HepG2 (cell line): ENCODE measurements around the gene HAGH. TPM values are rescaled to one million over a fixed set of nuclear protein-coding genes. Genes with fewer than 3 reads are reported as not detected.

Experiments used
- GLI4 ChIP-seq: sonication (generic); formaldehyde crosslinking; IDR thresholded peaks from 2 replicates; pipeline ENCODE4 v1.5.1; 2020; ENCODE audit warnings: missing genetic modification reagents, mild to moderate bottlenecking, moderate library complexity, borderline replicate concordance
- KAT2B ChIP-seq: fragments of 150-350 bp; IDR thresholded peaks from 2 replicates; pipeline ENCODE4 v1.6.1; 2014; ENCODE audit warnings: low read depth, low read length, borderline replicate concordance
- MYPOP ChIP-seq: sonication (generic); formaldehyde crosslinking; IDR thresholded peaks from 2 replicates; pipeline ENCODE4 v1.8.1; 2023; ENCODE audit warnings: mild to moderate bottlenecking, moderate library complexity, missing genetic modification reagents
- RCOR2 ChIP-seq: IDR thresholded peaks from 2 replicates; pipeline ENCODE4 v1.6.1; 2016; ENCODE audit warnings: missing biosample characterization, missing genetic modification reagents
- RXRA ChIP-seq: sonication (generic); formaldehyde crosslinking; IDR thresholded peaks from 2 replicates; pipeline ENCODE4 v1.5.1; 2020; ENCODE audit warnings: missing genetic modification reagents
- SMAD1 ChIP-seq: sonication (generic); formaldehyde crosslinking; IDR thresholded peaks from 2 replicates; pipeline ENCODE4 v1.4.0; 2020; ENCODE audit warnings: missing genetic modification reagents, low read depth, mild to moderate bottlenecking, borderline replicate concordance
- ZFP62 ChIP-seq: sonication (generic); formaldehyde crosslinking; IDR thresholded peaks from 2 replicates; pipeline ENCODE4 v1.4.0; 2020; ENCODE audit warnings: missing genetic modification reagents
- ZNF143 ChIP-seq: sonication (generic); formaldehyde crosslinking; IDR thresholded peaks from 2 replicates; pipeline ENCODE4 v1.4.0; 2020; ENCODE audit warnings: missing genetic modification reagents
- ZNF318 ChIP-seq: sonication (generic); formaldehyde crosslinking; IDR thresholded peaks from 2 replicates; pipeline ENCODE4 v1.4.0; 2020; ENCODE audit warnings: mild to moderate bottlenecking, missing genetic modification reagents
- ZNF749 ChIP-seq: sonication (generic); formaldehyde crosslinking; IDR thresholded peaks from 2 replicates; pipeline ENCODE4 v1.8.0; 2022; ENCODE audit warnings: mild to moderate bottlenecking, missing genetic modification reagents, moderate library complexity, borderline replicate concordance
- ZZZ3 ChIP-seq: sonication (generic); formaldehyde crosslinking; IDR thresholded peaks from 2 replicates; pipeline ENCODE4 v1.4.0; 2020; ENCODE audit warnings: missing genetic modification reagents, mild to moderate bottlenecking, borderline replicate concordance
- polyA plus RNA-seq, 8 experiments: library from polyadenylated mRNA; depleted of rRNA in 3 of 8; stranded (reverse) in 7 of 8; unstranded in 1 of 8; fragments of >200 nt; fragmentation: Illumina TruSeq in 4 of 8; extraction: Trizol in 4 of 8; gene quantifications; 2 replicates each; pipeline versions ENCODE4 v1.2.1 to v1.2.3, GENCODE V29; 2011 to 2016; ENCODE audit warnings: low read depth in 4 of 8, missing spikeins in 1 of 8, mixed read lengths in 1 of 8; ENCODE audit not compliant: insufficient read depth in 1 of 8
- total RNA-seq, 5 experiments: library from RNA; depleted of rRNA; stranded (reverse); fragments of >200 nt; fragmentation: Illumina TruSeq; extraction: Trizol; gene quantifications; 2 replicates each; pipeline ENCODE4 v1.2.3, GENCODE V29; 2016; ENCODE audit warnings: low read depth in 1 of 5
- TF ChIP-seq, protein P1 (sequence below): sonication (generic); formaldehyde crosslinking; IDR thresholded peaks from 2 replicates; pipeline ENCODE4 v1.9.0; 2022; ENCODE audit warnings: low read depth, missing genetic modification reagents
- TF ChIP-seq, protein P2 (sequence below): sonication (generic); formaldehyde crosslinking; IDR thresholded peaks from 2 replicates; pipeline ENCODE4 v1.4.0; 2020; ENCODE audit warnings: missing genetic modification reagents, mild to moderate bottlenecking, borderline replicate concordance
- TF ChIP-seq, protein P3 (sequence below): sonication (generic); formaldehyde crosslinking; IDR thresholded peaks from 2 replicates; pipeline ENCODE4 v1.4.0; 2020; ENCODE audit warnings: missing genetic modification reagents; ENCODE audit errors: not compliant biosample characterization

The HAGH gene
- total and polyA plus RNA-seq, 2 of the 13 experiments (the other 11 are each of a cell fraction or from before 2014, with no cell fraction given) = 70.4 to 95.4 TPM

- TF ChIP-seq, protein P1, sequence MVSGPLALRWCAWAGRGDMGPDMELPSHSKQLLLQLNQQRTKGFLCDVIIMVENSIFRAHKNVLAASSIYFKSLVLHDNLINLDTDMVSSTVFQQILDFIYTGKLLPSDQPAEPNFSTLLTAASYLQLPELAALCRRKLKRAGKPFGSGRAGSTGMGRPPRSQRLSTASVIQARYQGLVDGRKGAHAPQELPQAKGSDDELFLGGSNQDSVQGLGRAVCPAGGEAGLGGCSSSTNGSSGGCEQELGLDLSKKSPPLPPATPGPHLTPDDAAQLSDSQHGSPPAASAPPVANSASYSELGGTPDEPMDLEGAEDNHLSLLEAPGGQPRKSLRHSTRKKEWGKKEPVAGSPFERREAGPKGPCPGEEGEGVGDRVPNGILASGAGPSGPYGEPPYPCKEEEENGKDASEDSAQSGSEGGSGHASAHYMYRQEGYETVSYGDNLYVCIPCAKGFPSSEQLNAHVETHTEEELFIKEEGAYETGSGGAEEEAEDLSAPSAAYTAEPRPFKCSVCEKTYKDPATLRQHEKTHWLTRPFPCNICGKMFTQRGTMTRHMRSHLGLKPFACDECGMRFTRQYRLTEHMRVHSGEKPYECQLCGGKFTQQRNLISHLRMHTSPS (CRISPR knock-in tag) = no peak
- TF ChIP-seq KAT2B = no peak
- TF ChIP-seq ZNF749 (CRISPR knock-in tag) = peak; percentile 79; the same call in 1 of the 2 replicates
- TF ChIP-seq SMAD1 (CRISPR knock-in tag) = no peak
- no peak; the same call in none of the 2 replicates for TF ChIP-seq GLI4 (CRISPR knock-in tag)
- peak; percentile 50 for TF ChIP-seq MYPOP
- TF ChIP-seq, protein P2, sequence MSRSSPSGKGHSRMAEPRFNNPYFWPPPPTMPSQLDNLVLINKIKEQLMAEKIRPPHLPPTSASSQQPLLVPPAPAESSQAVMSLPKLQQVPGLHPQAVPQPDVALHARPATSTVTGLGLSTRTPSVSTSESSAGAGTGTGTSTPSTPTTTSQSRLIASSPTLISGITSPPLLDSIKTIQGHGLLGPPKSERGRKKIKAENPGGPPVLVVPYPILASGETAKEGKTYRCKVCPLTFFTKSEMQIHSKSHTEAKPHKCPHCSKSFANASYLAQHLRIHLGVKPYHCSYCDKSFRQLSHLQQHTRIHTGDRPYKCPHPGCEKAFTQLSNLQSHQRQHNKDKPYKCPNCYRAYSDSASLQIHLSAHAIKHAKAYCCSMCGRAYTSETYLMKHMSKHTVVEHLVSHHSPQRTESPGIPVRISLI (CRISPR knock-in tag) = no peak; the same call in 1 of the 2 replicates
- no peak; the same call in 1 of the 2 replicates for TF ChIP-seq ZNF318 (CRISPR knock-in tag)
- TF ChIP-seq ZNF143 (CRISPR knock-in tag) = peak; percentile 51; the same call in 1 of the 2 replicates
- TF ChIP-seq ZZZ3 (CRISPR knock-in tag) = peak; percentile 90; the same call in 1 of the 2 replicates
- peak; percentile 79 for TF ChIP-seq RXRA (CRISPR knock-in tag)
- TF ChIP-seq ZFP62 (CRISPR knock-in tag) = no peak
- TF ChIP-seq, protein P3, sequence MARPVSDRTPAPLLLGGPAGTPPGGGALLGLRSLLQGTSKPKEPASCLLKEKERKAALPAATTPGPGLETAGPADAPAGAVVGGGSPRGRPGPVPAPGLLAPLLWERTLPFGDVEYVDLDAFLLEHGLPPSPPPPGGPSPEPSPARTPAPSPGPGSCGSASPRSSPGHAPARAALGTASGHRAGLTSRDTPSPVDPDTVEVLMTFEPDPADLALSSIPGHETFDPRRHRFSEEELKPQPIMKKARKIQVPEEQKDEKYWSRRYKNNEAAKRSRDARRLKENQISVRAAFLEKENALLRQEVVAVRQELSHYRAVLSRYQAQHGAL = no peak
- TF ChIP-seq RCOR2 (CRISPR knock-in tag) = no peak
These were observed 53.5 kb downstream of the HAGH start, which contains the start of gene MRPS34 (continued) for GRCh38 chr16:1772908-1773702.
